DOHH2 (cell line): ENCODE data around the gene ZNF576.
"Not testable (repeated sequence)": the region's sequence is repeated elsewhere in the genome, so short reads cannot be mapped to it uniquely, and the experiment has no call there.

Experiments used
- CTCF ChIP-seq: fragments of 200-600 bp; sonication (generic); IDR thresholded peaks from one replicate; pipeline ENCODE4 v1.5.1; 2014; ENCODE audit warnings: antibody characterized with exemption, mild to moderate bottlenecking, low read depth, low read length; ENCODE audit not compliant: poor library complexity, severe bottlenecking
- EZH2phosphoT487 ChIP-seq: fragments of 200-600 bp; sonication (generic); IDR thresholded peaks from 2 replicates; pipeline ENCODE4 v1.6.1; 2017; ENCODE audit warnings: borderline replicate concordance, mild to moderate bottlenecking, antibody characterized with exemption, low read length, moderate library complexity, mixed read lengths

DNA sequence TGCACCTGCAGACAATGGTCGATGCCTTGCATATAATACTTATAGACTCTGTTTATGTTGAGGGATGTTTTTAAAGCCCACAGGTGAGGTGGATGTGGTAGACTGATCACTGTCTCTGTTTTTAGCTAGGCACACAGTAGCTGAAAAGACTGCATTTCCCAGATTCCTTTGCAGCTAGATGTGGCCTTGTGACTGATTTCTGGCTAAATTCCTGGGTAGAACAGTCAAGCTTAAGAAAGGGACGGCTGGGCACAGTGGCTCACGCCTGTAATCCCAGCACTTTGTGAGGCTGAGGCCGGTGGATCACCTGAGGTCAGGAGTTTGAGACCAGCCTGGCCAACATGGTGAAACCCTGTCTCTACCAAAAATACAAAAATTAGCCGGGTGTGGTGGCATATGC is 3.9 kb downstream of the ZNF576 start:
- TF ChIP-seq CTCF, EZH2phosphoT487: not testable (repeated sequence)
